GM18499 (cell line): Measurements from ENCODE around the gene MRS2.

ENCODE experiments used
- ATAC-seq: cut with Tn5 transposase; IDR thresholded peaks from one replicate; pipeline ENCODE4 v1.9.1; 2021; ENCODE audit warnings: moderate number of reproducible peaks; ENCODE audit not compliant: insufficient read depth, unreplicated experiment

MRS2 gene

GRCh38 chr6:24426729-24427446 lies 24.2 kb downstream of the MRS2 start:
- ATAC-seq = no peak

- ATAC-seq = no peak
Observed at GRCh38 chr6:24428615-24429014, 25.9 kb downstream of the MRS2 start.

GRCh38 chr6:24429146-24429545 lies 26.4 kb downstream of the MRS2 start:
- ATAC-seq = no peak

- no peak for ATAC-seq
Observed at GRCh38 chr6:24430086-24430485, 27.4 kb downstream of the MRS2 start.

- ATAC-seq = no peak
Observed at GRCh38 chr6:24431045-24431451, 28.3 kb downstream of the MRS2 start.

GRCh38 chr6:24432611-24433010 lies 29.9 kb downstream of the MRS2 start:
- no peak for ATAC-seq

- no peak for ATAC-seq
Observed at GRCh38 chr6:24436979-24437378, 34.2 kb downstream of the MRS2 start.

GRCh38 chr6:24439858-24440539 lies 37.3 kb downstream of the MRS2 start:
- no peak for ATAC-seq

- ATAC-seq = no peak
Observed at GRCh38 chr6:24440897-24441598, 38.3 kb downstream of the MRS2 start.

- no peak for ATAC-seq
Observed at GRCh38 chr6:24441599-24441904, 38.8 kb downstream of the MRS2 start.

GRCh38 chr6:24444588-24444987 lies 41.9 kb downstream of the MRS2 start:
- no peak for ATAC-seq

GRCh38 chr6:24445704-24446103 lies 43.0 kb downstream of the MRS2 start:
- no peak for ATAC-seq

- no peak for ATAC-seq
Observed at GRCh38 chr6:24446670-24447069, 43.9 kb downstream of the MRS2 start.

GRCh38 chr6:24448396-24448795 lies 45.7 kb downstream of the MRS2 start:
- ATAC-seq = no peak

GRCh38 chr6:24448828-24449525 lies 46.2 kb downstream of the MRS2 start:
- no peak for ATAC-seq

GRCh38 chr6:24451581-24452388 lies 49.0 kb downstream of the MRS2 start:
- no peak for ATAC-seq

GRCh38 chr6:24453921-24454320 lies 51.2 kb downstream of the MRS2 start:
- ATAC-seq = no peak

GRCh38 chr6:24454452-24454851 lies 51.7 kb downstream of the MRS2 start:
- ATAC-seq = no peak

- no peak for ATAC-seq
Observed at GRCh38 chr6:24455061-24455460, 52.3 kb downstream of the MRS2 start.

GRCh38 chr6:24458134-24458533 lies 55.4 kb downstream of the MRS2 start:
- no peak for ATAC-seq
